Fibroblast of lung (primary cell): Measurements from ENCODE around the gene HAT1. TPM values are rescaled to one million over a fixed set of nuclear protein-coding genes. Genes with fewer than 3 reads are reported as not detected.
"Not testable (repeated sequence)": the region's sequence is repeated elsewhere in the genome, so short reads cannot be mapped to it uniquely, and the experiment has no call there.

Experiments
- DNase-seq, 2 donors: peaks; one replicate each; pipeline versions ENCODE4 v3.0.0 to v3.0.0-alpha.2; 2010; ENCODE audit warnings: low read depth in 2 of 2
- H2AFZ ChIP-seq: 2 replicates; pipeline ENCODE4 v1.5.1; 2012; ENCODE audit warnings: low read length, control low read depth, inconsistent platforms
- H3K27ac ChIP-seq: 2 replicates; pipeline ENCODE4 v1.5.1; 2011; ENCODE audit warnings: low read length, control low read depth; ENCODE audit not compliant: insufficient read depth
- H3K27me3 ChIP-seq: 2 replicates; pipeline ENCODE4 v1.5.1; 2011; ENCODE audit warnings: mild to moderate bottlenecking, low read length; ENCODE audit not compliant: control insufficient read depth, insufficient read depth
- H3K36me3 ChIP-seq: 2 replicates; pipeline ENCODE4 v1.5.1; 2011; ENCODE audit warnings: low read length; ENCODE audit not compliant: control insufficient read depth, insufficient read depth
- H3K4me1 ChIP-seq: 2 replicates; pipeline ENCODE4 v1.5.1; 2011; ENCODE audit warnings: low read length; ENCODE audit not compliant: control insufficient read depth, insufficient read depth; ENCODE audit errors: extremely low read depth
- H3K4me2 ChIP-seq: 2 replicates; pipeline ENCODE4 v1.5.1; 2011; ENCODE audit warnings: low read length, control low read depth; ENCODE audit not compliant: insufficient read depth; ENCODE audit errors: extremely low read depth
- H3K4me3 ChIP-seq, 4 experiments: fragments of 200-600 bp in 1 of 4; sonication (generic) in 1 of 4; replicated peaks in 1 of 4; 2 replicates each; pipeline ENCODE4 v1.5.1; 2011 to 2016; ENCODE audit warnings: low read length in 4 of 4, low read depth in 3 of 4, mild to moderate bottlenecking in 3 of 4, control low read depth in 2 of 4, inconsistent platforms in 1 of 4, mixed read lengths in 1 of 4; ENCODE audit not compliant: insufficient read depth in 1 of 4; ENCODE audit errors: control extremely low read depth in 1 of 4
- H3K79me2 ChIP-seq: 2 replicates; pipeline ENCODE4 v1.5.1; 2012; ENCODE audit warnings: mild to moderate bottlenecking, low read length, inconsistent platforms; ENCODE audit not compliant: control insufficient read depth, insufficient read depth
- H3K9ac ChIP-seq: 2 replicates; pipeline ENCODE4 v1.5.1; 2011; ENCODE audit warnings: mild to moderate bottlenecking, low read length, control low read depth; ENCODE audit not compliant: insufficient read depth
- H3K9me3 ChIP-seq: 2 replicates; pipeline ENCODE4 v1.5.1; 2012; ENCODE audit warnings: low read depth, low read length; ENCODE audit not compliant: control insufficient read depth, insufficient read depth
- H4K20me1 ChIP-seq: 2 replicates; pipeline ENCODE4 v1.5.1; 2011; ENCODE audit warnings: low read length; ENCODE audit not compliant: control insufficient read depth, insufficient read depth; ENCODE audit errors: extremely low read depth
- CTCF ChIP-seq, 2 donors: IDR thresholded peaks in 1 of 2; conservative IDR thresholded peaks in 1 of 2; 1 replicate in 1 of 2; 2 replicates in 1 of 2; pipeline ENCODE4 v1.5.1; 2011 to 2012; ENCODE audit warnings: low read length in 2 of 2, control low read depth in 1 of 2, inconsistent platforms in 1 of 2, low read depth in 1 of 2, mild to moderate bottlenecking in 1 of 2
- EZH2 ChIP-seq: IDR thresholded peaks from 2 replicates; pipeline ENCODE4 v1.5.1; 2012; ENCODE audit warnings: low read length, control low read depth, mild to moderate bottlenecking; ENCODE audit errors: missing control alignments
- polyA plus RNA-seq, 2 donors: library from polyadenylated mRNA; depleted of rRNA in 1 of 2; stranded (reverse) in 1 of 2; unstranded in 1 of 2; fragments of >200 nt; gene quantifications; 2 replicates each; pipeline ENCODE4 v1.2.1, GENCODE V29; 2011 to 2012; ENCODE audit warnings: missing spikeins in 1 of 2
- total RNA-seq: library from RNA; depleted of rRNA; stranded (reverse); fragments of >200 nt; gene quantifications from 2 replicates; pipeline ENCODE4 v1.2.1, GENCODE V29; 2014

Gene HAT1
- total and polyA plus RNA-seq, 2 donors (not counting 1 experiment from before 2014, with no cell fraction given) = 23.0 to 57.7 TPM

GRCh38 chr2:171995586-171995985 is 73.3 kb downstream of the HAT1 start:
- DNase-seq = peak in 1 of 2 donors; percentile 74
- peak overlapping the region; percentile 71 for H2AFZ ChIP-seq

GRCh38 chr2:171996021-171996420 is 73.8 kb downstream of the HAT1 start:
- Histone ChIP-seq H3K4me2 (peak overlapping the region; percentile 4), H4K20me1 (no peaks in the 10 kb centered on the region), H2AFZ (peak overlapping the region; percentile 71), H3K36me3 (no peaks in the 10 kb centered on the region), H3K27ac (no peak overlapping the region), H3K4me1 (peaks cover 7% of the 10 kb centered on the region), H3K9ac (no peak overlapping the region), H3K4me3 (no peak overlapping the region), H3K27me3 (no peaks in the 10 kb centered on the region), H3K79me2 (no peaks in the 10 kb centered on the region), H3K9me3 (no peaks in the 10 kb centered on the region)
- no peak for TF ChIP-seq EZH2
- TF ChIP-seq CTCF (conservative IDR thresholded peaks at IDR 0.05 in 1 of 2, IDR thresholded peaks at IDR 0.05 in 1 of 2; ENCODE audit: low read depth in 1 of 2, low read length in 2 of 2) = no peak
- DNase-seq = no peak

More at GRCh38 chr2:171995586-171995985, 73.3 kb downstream of the HAT1 start:
- Histone ChIP-seq H3K9me3 (no peaks in the 10 kb centered on the region), H3K27ac (no peak overlapping the region), H3K27me3 (no peaks in the 10 kb centered on the region), H3K36me3 (no peaks in the 10 kb centered on the region), H3K4me2 (peak overlapping the region; percentile 4), H3K4me3 (no peak overlapping the region), H3K9ac (no peak overlapping the region), H3K79me2 (no peaks in the 10 kb centered on the region), H3K4me1 (peaks cover 4% of the 10 kb centered on the region), H4K20me1 (no peaks in the 10 kb centered on the region)
- TF ChIP-seq CTCF (conservative IDR thresholded peaks at IDR 0.05 in 1 of 2, IDR thresholded peaks at IDR 0.05 in 1 of 2; ENCODE audit: low read depth in 1 of 2, low read length in 2 of 2) = no peak
- TF ChIP-seq EZH2 = no peak

GRCh38 chr2:171997031-171997430 is 74.8 kb downstream of the HAT1 start:
- H4K20me1 ChIP-seq, H3K36me3 ChIP-seq, H3K4me3 ChIP-seq, H3K27ac ChIP-seq, H2AFZ ChIP-seq, H3K27me3 ChIP-seq, H3K9me3 ChIP-seq, DNase-seq, H3K4me2 ChIP-seq, H3K9ac ChIP-seq, H3K4me1 ChIP-seq, H3K79me2 ChIP-seq: not testable (repeated sequence)
